Skin of body (tissue), 2 donors: ENCODE results near the gene LGI2. TPM values are rescaled to one million over a fixed set of nuclear protein-coding genes. Genes with fewer than 3 reads are reported as not detected.
"Not testable (repeated sequence)": the region's sequence is repeated elsewhere in the genome, so short reads cannot be mapped to it uniquely, and the experiment has no call there.

Experiments used
- DNase-seq: peaks from one replicate; lab custom pipeline; 2025; lab: John Stamatoyannopoulos, UW
- total RNA-seq: library from RNA; depleted of rRNA; stranded (reverse); fragments of >200 nt; gene quantifications from one replicate; pipeline ENCODE4 v1.2.3, GENCODE V29; 2014

LGI2 gene
- total RNA-seq, result 0.69 TPM

GRCh38 chr4:25030277-25031076 lies at the start of gene LGI2:
LGI2 (minus strand) TSS chr4:25030946; CDS start chr4:25030693, 253 bp downstream.
- no peak for DNase-seq

- no peak for DNase-seq
Observed at GRCh38 chr4:25078523-25078922, 47.8 kb upstream of the LGI2 start.

GRCh38 chr4:25076625-25077398 lies 46.1 kb upstream of the LGI2 start:
- no peak for DNase-seq

- no peak for DNase-seq
Observed at GRCh38 chr4:25075851-25076250, 45.1 kb upstream of the LGI2 start.

GRCh38 chr4:25075129-25075528 lies 44.4 kb upstream of the LGI2 start:
- no peak for DNase-seq

- DNase-seq, result no peak
Observed at GRCh38 chr4:25070545-25070944, 39.8 kb upstream of the LGI2 start.

GRCh38 chr4:25069014-25069413 lies 38.3 kb upstream of the LGI2 start:
- DNase-seq, result no peak

- no peak for DNase-seq
Observed at GRCh38 chr4:25068386-25068785, 37.6 kb upstream of the LGI2 start.

- DNase-seq, result no peak
Observed at GRCh38 chr4:25065932-25066590, 35.3 kb upstream of the LGI2 start.

- no peak for DNase-seq
Observed at GRCh38 chr4:25065431-25065858, 34.7 kb upstream of the LGI2 start.

GRCh38 chr4:25064447-25064846 lies 33.7 kb upstream of the LGI2 start:
- DNase-seq, result not testable (repeated sequence)

GRCh38 chr4:25063116-25063515 lies 32.4 kb upstream of the LGI2 start:
- no peak for DNase-seq

GRCh38 chr4:25062098-25062497 lies 31.4 kb upstream of the LGI2 start:
- DNase-seq, result no peak

- no peak for DNase-seq
Observed at GRCh38 chr4:25061602-25062001, 30.9 kb upstream of the LGI2 start.

GRCh38 chr4:25060963-25061340 lies 30.2 kb upstream of the LGI2 start:
- no peak for DNase-seq

GRCh38 chr4:25060241-25060962 lies 29.7 kb upstream of the LGI2 start:
- DNase-seq, result no peak

GRCh38 chr4:25059791-25060190 lies 29.0 kb upstream of the LGI2 start:
- no peak for DNase-seq

GRCh38 chr4:25058796-25059195 lies 28.1 kb upstream of the LGI2 start:
- no peak for DNase-seq

- no peak for DNase-seq
Observed at GRCh38 chr4:25057299-25057698, 26.6 kb upstream of the LGI2 start.

- DNase-seq, result not testable (repeated sequence)
Observed at GRCh38 chr4:25052037-25052436, 21.3 kb upstream of the LGI2 start.

- DNase-seq, result no peak
Observed at GRCh38 chr4:25051534-25051933, 20.8 kb upstream of the LGI2 start.
